K562 treated with DMSO at 1 percent for 48 hours (cell line): ENCODE measurements around the gene PTPN6. TPM values are rescaled to one million over a fixed set of nuclear protein-coding genes. Genes with fewer than 3 reads are reported as not detected.

ENCODE experiments used
- total RNA-seq: library from RNA; unstranded; fragments of 300-600 nt; gene quantifications from 2 replicates; pipeline ENCODE4 v1.2.3, GENCODE V29; 2022; ENCODE audit warnings: low replicate concordance; ENCODE audit errors: extremely low read depth

Gene PTPN6
- total RNA-seq, result not detected in 2 replicates

GRCh38 chr12:6950811-6951540, at the start of gene PTPN6:
Gene PTPN6 (plus strand): TSS chr12:6951356. CDS start chr12:6951513, 157 bp downstream.

GRCh38 chr12:6904280-6905276, 46.6 kb upstream of the PTPN6 start, which contains the start of gene LRRC23:
Gene LRRC23 (plus strand): TSS chr12:6904822. CDS start chr12:6905634, 812 bp downstream.

GRCh38 chr12:6914246-6914946, 36.8 kb upstream of the PTPN6 start, which contains the start of gene ENO2:
Gene ENO2 (plus strand): TSS chr12:6914580. CDS start chr12:6915833, 1,253 bp downstream.

GRCh38 chr12:6927379-6928021, 23.7 kb upstream of the PTPN6 start, which contains the start of gene ATN1:
Gene ATN1 (plus strand): TSS chr12:6927959. CDS start chr12:6934002, 6,043 bp downstream.

GRCh38 chr12:6943722-6944380, 7.3 kb upstream of the PTPN6 start, which contains the start of the genes C12orf57 and RNU7-1:
Gene C12orf57 (plus strand): TSS chr12:6944022. CDS start chr12:6944122, 100 bp downstream.
Gene RNU7-1 (plus strand): TSS chr12:6943816.

Other genes starting within 250 kb of the PTPN6 start
- gene COPS7A, start 227.3 kb upstream of the PTPN6 start, total RNA-seq, result not detected in 2 replicates
- gene MLF2, start 198.2 kb upstream of the PTPN6 start, total RNA-seq, result not detected in 2 replicates
- 561 TPM in 1 of 2 replicates, not detected in the other for gene PTMS, start 185.0 kb upstream of the PTPN6 start, total RNA-seq
- not detected in 2 replicates for gene LAG3, start 178.8 kb upstream of the PTPN6 start, total RNA-seq
- not detected in 2 replicates for gene CD4, start 161.8 kb upstream of the PTPN6 start, total RNA-seq
- gene GPR162, start 129.5 kb upstream of the PTPN6 start, total RNA-seq, result not detected in 2 replicates
- gene P3H3, start 122.9 kb upstream of the PTPN6 start, total RNA-seq, result not detected in 2 replicates
- gene GNB3, start 110.4 kb upstream of the PTPN6 start, total RNA-seq, result not detected in 2 replicates
- not detected in 2 replicates for gene CDCA3, start 100.1 kb upstream of the PTPN6 start, total RNA-seq
- 152 TPM in 1 of 2 replicates, not detected in the other for gene USP5, start 99.2 kb upstream of the PTPN6 start, total RNA-seq
- gene TPI1, start 83.8 kb upstream of the PTPN6 start, total RNA-seq, result 376 TPM in 1 of 2 replicates, not detected in the other
- not detected in 2 replicates for gene SPSB2, start 78.1 kb upstream of the PTPN6 start, total RNA-seq
- not detected in 2 replicates for gene LRRC23, start 46.5 kb upstream of the PTPN6 start, total RNA-seq
- not detected in 2 replicates for gene ENO2, start 36.8 kb upstream of the PTPN6 start, total RNA-seq
- gene ATN1, start 23.4 kb upstream of the PTPN6 start, total RNA-seq, result not detected in 2 replicates
- not detected in 2 replicates for gene RNU7-1, start 7.5 kb upstream of the PTPN6 start, total RNA-seq
- gene C12orf57, start 7.3 kb upstream of the PTPN6 start, total RNA-seq, result not detected in 2 replicates
- gene PHB2, start 19.3 kb downstream of the PTPN6 start, total RNA-seq, result not detected in 2 replicates
- not detected in 2 replicates for gene EMG1, start 19.6 kb downstream of the PTPN6 start, total RNA-seq
- not detected in 2 replicates for gene LPCAT3, start 67.1 kb downstream of the PTPN6 start, total RNA-seq
- gene C1S, start 109.4 kb downstream of the PTPN6 start, total RNA-seq, result not detected in 2 replicates
- gene C1R, start 141.1 kb downstream of the PTPN6 start, total RNA-seq, result not detected in 2 replicates
- gene C1RL, start 157.9 kb downstream of the PTPN6 start, total RNA-seq, result not detected in 2 replicates
- gene RBP5, start 177.5 kb downstream of the PTPN6 start, total RNA-seq, result not detected in 2 replicates
- not detected in 2 replicates for gene CLSTN3, start 179.0 kb downstream of the PTPN6 start, total RNA-seq
- not detected in 2 replicates for gene PEX5, start 238.3 kb downstream of the PTPN6 start, total RNA-seq